ENCODE results near the gene LRP1-AS.

Gene LRP1-AS

DNA sequence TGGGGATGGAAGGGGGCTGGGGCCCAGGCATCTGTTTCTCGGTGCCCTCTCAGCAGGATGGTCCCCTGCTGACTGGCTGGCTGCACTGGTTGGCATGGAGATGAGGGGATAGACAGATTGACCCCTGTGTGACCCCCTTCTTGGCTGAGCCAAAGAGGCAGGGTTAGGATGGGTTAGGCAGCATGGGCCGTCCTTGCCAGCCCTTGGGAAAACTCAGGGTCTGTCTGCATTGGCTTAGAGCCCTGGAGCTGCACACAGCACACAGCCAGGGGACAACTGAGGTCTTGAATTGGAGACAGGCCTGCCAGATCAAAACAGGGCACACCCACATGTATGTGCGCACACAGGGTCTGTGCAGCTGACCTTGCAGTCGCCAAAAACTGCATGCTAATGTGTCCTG, 11.2 kb upstream of the LRP1-AS start:
- no peak for DNase-seq

DNA sequence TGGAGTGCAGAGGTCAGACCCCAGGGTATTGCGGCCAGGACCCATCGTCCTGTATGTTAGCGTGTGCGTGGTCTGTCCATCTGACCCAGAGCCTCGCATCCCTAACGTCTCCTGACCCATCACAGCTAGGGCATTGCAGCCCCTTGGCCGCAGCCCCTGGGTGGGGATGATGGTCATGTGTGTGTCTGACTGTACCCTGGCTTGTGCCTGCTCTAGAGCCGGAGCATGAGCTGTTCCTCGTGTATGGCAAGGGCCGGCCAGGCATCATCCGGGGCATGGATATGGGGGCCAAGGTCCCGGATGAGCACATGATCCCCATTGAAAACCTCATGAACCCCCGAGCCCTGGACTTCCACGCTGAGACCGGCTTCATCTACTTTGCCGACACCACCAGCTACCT, 10.8 kb upstream of the LRP1-AS start:
- no peak for DNase-seq

DNA sequence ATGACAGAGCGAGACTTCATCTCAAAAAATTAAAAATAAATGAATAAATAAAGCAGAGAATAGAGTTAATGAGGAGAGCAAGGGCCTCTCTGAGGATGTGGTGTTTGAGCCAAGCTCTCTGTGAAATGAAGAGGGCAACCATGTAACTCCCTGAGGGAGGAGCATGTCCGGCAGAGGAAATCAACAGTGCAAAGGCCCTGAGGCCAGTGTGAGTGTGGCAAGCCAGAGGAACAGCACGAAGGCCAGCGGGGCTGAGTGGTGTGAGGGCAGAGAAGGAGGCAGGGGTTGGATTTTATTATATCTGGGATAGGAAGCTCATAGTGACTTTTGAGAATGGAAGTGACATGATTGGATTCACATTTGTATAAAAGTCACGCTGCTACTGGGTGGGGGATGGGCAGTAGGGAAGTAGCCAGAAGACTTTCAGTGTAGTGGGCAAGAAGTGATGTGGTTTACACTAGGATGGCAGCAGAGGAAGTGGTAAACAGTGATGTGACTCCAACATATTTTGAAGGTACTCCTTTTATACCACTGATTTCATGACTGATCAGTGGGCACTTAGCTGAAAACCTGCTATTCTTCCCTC, 10.3 kb upstream of the LRP1-AS start:
- DNase-seq = no peak

DNA sequence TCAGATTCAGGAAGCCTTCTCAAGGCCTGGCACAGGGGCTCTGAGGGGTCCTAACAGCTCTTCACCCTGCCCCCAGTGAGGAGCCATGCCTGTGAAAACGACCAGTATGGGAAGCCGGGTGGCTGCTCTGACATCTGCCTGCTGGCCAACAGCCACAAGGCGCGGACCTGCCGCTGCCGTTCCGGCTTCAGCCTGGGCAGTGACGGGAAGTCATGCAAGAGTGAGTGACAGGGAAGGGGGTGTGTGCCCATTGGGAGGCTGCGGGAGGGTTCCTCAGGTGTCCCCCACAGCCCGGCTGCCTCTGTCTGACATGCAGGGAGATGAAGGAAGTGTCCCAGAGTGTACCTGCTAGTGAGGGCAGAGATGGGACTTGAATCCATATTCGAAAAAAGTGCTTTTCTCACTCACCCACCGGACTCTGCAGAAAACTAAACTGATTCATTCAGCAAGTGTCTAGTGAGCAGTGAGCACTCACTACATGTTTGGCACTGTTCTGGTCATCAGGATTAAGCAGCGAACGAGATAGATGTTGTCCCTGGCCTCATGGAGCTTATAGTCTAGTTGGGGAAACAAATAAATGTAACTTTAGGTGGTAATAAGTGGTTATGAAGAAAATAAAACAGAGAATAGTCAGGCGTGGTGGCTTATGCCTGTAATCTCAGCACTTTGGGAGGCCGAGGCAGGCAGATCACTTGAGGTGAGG, 9.4 kb upstream of the LRP1-AS start:
- DNase-seq = no peak

DNA sequence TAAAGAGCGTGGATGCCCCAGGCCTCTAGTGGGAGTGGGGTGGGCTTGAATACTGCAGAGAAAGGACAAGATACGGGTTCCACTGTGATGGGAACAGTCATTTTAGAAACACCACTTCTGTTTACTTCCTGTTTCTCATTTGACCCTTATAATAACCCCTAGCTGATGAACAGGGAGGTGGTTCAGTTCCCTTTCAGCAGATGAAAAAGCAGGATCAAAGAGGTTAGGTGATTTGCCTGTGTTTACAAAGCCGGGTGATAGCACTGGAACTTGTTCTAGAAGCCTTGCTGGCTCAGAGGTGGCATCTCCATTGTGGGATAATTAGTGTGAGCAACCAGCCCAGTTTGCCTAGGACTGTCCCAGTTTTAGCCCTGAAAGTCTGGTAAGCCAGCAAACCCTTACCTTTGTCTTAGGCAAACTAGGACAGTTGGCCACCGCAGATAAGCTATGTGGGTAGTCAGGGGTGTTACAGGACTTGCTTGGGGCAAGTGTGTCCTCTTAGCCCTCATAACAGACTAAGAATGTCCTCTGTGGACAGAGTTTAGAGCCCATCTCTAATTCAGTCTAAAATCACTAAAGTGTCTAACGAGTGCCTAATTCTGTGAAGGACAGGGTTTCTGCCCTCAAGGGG, 7.5 kb upstream of the LRP1-AS start:
- no peak for DNase-seq

DNA sequence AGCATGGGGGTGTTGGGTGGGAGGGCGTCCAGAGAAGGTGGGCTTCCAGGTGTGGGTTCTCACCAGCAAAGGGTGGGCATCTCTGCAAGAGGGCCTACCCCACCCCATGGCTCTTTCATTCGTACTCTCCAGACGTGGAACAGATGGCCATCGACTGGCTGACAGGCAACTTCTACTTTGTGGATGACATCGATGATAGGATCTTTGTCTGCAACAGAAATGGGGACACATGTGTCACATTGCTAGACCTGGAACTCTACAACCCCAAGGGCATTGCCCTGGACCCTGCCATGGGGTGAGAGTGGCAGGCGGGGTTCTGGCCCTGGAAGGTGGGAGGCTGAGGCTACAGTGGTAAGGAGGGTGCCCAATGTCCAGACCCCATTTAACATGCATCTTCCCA, 6.7 kb upstream of the LRP1-AS start:
- DNase-seq = no peak

DNA sequence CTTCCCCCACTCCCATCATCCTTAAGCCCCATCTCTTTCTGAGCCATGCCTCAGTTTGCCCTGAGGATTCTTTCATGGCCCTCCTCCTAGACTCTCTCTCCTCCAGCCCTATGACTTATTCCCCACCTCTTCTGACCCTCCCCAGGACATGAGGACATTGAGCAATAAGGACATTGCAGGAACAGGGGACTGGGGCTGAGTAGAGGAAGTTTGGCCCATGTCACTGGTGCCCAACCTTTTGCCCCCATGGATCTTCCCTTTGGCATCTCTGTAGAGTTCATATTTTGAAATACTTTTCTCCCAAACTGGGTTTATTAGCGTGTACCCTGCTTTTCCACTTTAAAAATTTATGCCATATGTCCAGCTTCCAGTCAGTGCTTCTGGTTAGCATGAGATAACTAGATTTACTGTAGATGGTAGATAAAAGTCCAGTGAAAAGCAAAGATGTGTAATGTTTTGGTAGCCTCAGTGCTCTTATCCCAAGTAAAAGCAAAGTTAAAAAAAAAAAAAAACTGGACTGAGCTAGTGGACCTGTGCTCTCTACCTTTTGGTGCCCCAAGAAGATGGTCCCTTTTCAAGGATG, 6.1 kb upstream of the LRP1-AS start:
- no peak for DNase-seq

DNA sequence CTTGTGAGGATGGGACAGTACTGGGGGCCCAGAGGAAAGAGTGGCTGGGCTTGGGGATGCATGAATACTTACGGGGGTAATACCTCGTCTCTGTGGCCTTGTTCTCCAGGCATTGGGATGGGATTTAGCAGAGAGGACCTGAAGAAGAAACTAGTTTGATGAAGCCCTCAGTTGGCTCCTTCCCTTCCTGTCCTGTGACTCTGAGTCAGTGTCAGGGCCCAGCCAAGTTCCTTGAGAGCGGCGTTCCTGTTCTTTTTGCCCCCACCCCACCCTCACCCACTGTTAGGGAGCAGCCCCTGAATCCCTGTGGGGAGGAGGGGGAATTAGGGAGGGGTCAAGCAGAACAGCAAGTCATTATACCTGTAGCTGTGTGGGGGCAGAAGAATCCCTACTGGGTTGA, 5.2 kb upstream of the LRP1-AS start:
- DNase-seq = no peak

DNA sequence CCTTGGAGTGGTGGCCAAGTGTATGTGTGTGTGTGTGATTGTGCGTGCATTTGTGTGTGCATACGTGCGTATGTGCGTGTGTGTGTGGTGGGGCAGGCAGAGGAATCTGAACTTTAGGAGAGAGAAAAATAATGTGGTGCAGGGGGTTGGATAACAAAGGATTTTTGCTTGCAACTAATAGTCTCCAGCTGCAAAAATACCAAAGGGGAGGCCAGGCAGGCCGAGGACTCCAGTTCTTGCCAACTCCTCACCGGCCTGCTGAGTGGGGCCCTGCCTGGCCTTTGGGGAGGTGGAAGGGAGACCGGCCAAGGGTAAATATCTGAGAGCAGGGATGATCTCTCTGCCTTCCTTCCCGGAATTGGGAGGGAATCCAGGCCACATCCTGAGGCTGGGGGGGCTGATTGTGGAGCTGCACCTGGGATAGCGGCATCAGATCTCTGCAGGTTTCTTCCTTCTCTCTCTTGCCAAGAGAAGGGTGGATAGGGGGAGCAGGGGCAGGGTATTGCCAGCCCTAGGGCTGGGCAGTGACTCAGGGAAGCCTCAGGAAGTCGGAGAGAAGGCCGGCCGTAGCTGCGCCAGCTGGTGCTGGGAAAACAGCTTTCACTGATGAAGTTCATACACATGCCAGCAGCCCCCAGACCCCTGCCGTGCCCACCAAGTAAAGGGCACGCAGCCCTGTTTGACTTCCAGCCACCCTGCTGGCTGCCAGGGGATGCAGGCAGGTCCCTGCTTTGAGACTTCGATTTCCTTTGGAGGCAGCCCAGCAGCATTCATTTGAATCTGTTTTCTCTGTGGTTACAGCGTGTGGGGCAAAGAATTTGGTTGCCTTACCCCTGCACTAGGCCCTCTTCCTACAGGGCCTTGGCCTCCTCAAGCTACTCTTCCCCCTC, 4.6 kb upstream of the LRP1-AS start:
- no peak for DNase-seq

DNA sequence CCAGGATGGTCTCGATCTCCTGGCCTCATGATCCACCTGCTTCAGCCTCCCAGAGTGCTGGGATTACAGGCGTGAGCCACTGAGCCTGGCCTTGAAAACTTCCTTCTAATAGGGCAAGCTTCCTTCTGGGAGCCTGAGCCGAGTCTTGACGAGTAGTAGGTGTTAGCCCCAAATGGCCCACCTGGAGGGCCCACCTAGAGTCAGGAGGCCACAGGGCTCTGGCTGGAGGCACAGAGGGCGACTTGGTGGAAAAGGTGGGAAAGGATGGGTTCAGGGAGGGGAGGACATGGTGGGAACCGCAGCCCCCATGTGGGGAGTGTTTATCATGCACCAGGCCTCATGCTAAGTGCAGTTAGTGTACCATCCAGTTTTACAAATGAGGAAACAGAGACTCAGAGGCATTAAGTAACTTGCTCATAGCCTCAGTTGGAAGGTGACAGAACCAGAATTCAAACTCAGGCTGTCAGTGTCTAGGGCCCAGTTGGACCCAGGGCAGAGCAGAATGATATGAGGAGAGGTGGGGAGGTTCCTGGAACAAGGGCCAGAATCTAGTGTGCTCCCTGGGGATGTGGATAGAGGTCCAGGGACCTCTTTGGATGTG, 3.1 kb upstream of the LRP1-AS start:
- no peak for DNase-seq

DNA sequence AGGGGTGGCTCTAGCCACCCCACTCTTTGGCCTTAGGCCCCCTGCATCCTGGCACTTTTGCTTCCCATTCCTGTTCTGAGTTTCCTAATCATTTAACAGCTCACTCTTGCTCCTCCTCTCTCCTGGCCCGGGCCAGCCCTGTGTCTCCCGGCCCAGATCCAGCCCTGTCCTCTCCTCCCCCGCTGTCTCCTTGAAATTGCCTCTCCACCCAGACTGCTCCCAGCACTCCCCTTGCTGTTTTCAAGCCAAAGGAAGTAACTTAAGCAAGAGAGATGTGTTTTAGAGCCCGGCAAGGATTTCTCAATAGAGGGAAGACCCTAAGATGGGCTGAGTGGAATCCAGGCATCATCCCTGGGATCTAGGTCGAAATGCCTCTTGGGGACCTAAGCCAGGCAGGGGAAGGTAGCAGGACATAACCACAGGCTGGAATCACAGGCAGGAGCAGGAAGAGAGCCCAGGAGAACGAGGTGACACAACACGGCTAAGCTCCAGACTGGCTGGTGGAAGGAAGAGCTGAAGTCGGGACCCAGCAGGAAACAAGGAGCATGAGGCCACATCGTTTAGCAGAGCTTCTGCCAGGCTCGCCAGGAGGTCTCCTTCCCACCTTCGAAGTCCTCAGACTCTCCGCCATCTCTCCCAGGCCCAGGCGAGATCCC, 2.0 kb upstream of the LRP1-AS start:
- DNase-seq = no peak

DNA sequence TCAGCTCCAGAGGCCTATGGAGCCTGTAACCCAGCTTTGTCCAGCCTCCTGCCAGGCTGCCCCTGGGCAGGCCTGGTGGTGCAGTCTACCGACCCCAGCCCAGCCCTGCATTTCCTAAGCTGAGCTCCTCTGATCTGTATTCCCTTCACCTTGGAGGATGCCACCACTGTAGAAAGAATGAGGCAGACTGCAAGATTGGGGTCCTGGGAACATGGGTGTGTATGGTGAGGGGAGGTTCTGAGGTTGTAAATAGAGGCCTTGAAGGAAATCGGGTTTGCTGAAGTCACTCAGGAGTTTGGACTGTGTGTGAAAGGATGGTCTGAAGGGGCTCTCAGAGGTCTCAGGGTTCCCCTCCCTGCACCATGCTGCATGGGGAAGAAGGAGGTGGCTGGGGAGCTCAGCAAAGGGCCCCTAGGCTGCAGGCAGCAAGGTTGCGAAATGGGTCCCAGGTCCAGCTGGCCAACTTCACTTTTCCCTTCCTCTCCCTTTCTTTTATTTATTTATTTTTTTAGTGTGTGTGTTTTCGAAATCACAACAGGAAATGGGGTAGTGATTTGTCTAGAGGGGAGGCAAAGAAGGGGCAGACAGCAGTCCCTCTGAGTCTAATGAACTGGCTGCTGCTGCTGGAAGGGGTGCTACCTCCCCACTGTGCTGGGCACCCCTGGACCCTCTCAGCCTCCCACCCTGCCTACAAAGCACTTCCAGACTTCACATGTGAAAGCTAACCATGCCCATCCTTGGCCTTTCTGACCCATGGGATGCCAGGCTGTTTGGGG, 1.2 kb upstream of the LRP1-AS start:
- DNase-seq = no peak

DNA sequence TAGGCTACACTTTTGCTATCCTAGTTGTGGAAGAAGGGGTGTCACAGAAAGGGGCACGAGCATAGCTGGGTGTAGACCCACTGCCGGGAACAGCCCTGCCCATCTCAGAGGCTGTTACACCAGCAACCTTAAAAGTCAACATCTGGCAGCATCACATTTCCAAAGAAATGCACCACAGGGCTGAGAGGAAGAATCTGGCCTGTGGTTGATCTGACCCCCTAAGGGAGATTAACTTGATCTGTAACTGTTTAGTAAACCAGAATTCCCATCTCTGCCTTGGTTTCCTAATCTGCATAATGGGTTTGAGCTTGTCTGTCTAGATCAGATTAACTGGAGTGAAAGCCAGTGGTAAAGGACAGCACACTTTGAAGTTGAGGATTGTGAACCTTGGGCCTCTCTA, 1.3 kb downstream of the LRP1-AS start:
- DNase-seq = no peak

DNA sequence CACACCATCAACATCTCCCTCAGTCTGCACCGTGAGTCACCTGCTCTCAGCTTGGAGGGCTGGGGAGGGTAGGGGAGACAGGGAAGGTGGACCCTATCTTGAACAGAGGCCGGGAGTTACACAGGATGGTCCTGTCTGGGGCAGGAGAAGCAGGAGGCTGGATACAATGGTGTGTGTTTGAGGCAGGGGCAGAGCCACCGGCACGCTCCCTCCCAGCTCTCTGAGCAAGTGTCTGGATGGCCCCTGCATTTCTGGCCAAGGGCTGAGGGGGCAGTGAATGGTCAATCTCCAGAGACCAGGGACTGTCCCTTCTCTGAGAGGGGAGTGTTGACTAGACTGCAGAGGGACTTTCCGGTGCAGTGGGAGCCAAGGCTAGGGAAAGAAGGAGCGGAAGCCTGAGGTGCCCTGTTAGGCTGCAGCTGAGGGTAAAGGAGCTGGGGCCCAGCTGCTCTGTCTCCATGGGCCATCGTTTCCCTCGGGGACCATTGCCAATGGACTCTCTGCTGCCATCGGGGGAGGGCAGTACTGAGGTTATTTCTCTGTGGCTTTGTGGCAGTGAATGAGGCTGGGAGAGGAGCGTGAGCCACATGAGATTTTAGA, 1.9 kb downstream of the LRP1-AS start:
- no peak for DNase-seq

DNA sequence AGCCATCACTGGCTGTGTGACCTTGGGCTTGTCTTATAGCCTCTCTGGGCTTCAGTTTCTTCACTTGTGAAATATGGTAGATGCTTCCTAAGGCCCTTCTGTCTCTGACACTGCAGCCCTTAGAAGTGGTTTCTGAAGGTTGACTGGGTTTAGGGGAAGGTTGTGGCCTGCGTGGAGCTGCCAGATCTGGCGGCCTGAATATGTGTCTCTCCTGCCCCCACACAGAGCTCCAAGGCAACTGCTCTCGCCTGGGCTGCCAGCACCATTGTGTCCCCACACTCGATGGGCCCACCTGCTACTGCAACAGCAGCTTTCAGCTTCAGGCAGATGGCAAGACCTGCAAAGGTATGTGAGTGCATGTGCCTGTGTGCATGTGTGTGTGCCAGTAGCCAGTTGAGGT, 4.0 kb downstream of the LRP1-AS start:
- DNase-seq = no peak

DNA sequence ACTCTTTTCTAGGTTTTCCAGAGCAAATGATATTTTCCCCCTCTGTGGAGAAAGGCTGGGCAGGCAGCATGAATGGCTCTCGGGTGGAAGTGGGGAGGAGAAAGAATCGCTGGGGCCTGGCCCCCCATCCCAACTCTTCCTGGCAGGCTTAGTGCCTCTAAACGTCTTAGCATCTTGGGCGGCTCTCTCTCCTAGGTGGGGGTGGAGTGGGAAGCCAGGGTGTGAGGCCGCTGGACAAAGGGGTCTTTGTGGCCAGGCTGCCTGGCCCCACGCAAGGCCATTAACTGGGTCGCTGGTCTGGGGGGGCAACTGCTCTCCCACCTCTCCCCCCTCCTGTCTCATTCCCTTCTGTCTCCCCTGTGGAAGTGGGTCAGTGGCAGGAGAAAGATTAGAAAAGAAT, 4.7 kb downstream of the LRP1-AS start:
- DNase-seq = no peak

DNA sequence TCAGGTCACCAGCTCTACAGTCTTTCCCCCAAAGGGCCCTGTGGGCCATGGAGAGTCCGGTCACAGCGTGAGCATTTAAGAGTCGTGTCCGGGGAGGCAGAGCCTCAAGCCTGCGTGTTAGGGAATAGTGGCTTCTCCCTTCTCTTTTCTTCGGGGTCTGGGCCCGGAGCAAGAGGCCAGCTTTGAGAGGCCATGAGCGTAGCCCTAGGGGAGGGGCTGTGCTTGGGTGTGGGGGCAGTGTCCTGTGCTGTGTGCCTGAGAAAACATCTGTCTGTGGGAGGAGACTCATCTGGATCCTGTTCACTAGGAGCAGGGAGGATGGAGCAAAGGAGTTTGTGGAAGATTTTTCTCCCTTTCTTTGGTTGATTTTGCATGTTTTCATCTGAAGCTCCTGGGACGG, 5.3 kb downstream of the LRP1-AS start:
- no peak for DNase-seq

DNA sequence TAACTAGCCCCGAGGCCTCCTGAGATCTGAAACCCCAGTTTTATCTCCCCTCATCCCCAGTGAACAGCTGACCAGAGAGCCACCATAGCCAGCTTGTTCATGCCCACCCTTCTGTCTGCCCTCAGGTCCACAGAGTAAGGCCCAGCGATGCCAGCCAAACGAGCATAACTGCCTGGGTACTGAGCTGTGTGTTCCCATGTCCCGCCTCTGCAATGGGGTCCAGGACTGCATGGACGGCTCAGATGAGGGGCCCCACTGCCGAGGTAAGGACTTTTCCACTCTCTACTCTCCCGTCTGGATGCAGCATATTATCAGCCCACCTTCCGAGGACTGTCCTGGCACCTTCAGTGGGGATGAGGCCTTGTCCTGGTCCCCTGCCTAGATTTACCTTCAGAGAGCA, 6.2 kb downstream of the LRP1-AS start:
- DNase-seq = no peak

DNA sequence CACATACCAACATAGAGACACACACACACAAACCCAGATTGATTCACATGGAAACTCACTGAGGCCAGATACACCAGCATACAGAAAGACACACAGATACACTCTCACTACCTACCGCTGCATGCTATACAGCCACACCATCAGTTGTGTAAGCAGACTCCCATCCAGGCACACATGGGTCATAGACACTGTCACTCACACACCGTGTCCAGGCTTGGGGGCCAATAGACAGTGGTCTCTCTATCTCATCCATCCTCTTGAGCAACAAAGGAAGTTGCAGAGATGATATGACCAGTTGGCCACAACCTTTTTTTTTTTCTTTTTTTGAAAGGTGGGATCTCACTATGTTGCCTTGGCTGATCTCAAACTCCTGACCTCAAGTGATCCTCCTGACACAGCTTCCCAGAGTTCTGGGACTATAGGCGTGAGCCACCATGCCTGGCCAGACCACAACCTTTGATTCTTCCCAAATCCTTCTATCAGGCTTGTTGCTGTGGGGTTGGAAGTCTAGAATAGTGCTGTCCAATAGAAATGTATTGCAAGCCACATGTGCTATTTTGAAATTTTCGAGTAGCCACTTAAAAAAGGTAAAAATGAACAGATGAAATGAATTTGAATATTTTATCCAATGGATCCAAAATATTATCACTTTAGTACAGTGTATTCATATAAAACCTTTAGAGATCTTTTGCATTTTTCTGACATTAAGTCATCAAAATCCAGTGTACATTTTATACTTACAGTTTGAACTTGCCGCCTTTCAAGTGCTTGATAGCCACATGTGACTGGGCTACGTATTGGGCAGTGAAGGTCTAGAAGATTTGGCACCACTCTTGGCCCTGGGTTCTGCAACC, 7.4 kb downstream of the LRP1-AS start:
- DNase-seq = no peak
